GM18520 (cell line): ENCODE data around the gene MAST4.

Source experiments
- ATAC-seq: cut with Tn5 transposase; IDR thresholded peaks from one replicate; pipeline ENCODE4 v1.9.1; 2021; ENCODE audit not compliant: unreplicated experiment

Gene MAST4

GRCh38 chr5:66982056-66982387, 385.8 kb downstream of the MAST4 start:
- ATAC-seq = no peak

GRCh38 chr5:66982470-66982869, 386.3 kb downstream of the MAST4 start:
- no peak for ATAC-seq

GRCh38 chr5:66985417-66985816, 389.2 kb downstream of the MAST4 start:
- ATAC-seq = no peak

- ATAC-seq = no peak
These were observed 389.8 kb downstream of the MAST4 start for GRCh38 chr5:66986009-66986408.

- no peak for ATAC-seq
These were observed 390.3 kb downstream of the MAST4 start for GRCh38 chr5:66986534-66986933.

- ATAC-seq = no peak
These were observed 390.9 kb downstream of the MAST4 start for GRCh38 chr5:66987126-66987525.

- ATAC-seq = no peak
These were observed 391.3 kb downstream of the MAST4 start for GRCh38 chr5:66987540-66987939.

- ATAC-seq = no peak
These were observed 392.0 kb downstream of the MAST4 start for GRCh38 chr5:66987949-66988838.

GRCh38 chr5:66989286-66989685, 393.1 kb downstream of the MAST4 start:
- no peak for ATAC-seq

GRCh38 chr5:66989781-66990180, 393.6 kb downstream of the MAST4 start:
- ATAC-seq = no peak

- no peak for ATAC-seq
These were observed 395.6 kb downstream of the MAST4 start for GRCh38 chr5:66991746-66992145.

- no peak for ATAC-seq
These were observed 396.4 kb downstream of the MAST4 start for GRCh38 chr5:66992547-66992946.

- no peak for ATAC-seq
These were observed 397.3 kb downstream of the MAST4 start for GRCh38 chr5:66993448-66993847.

GRCh38 chr5:66993882-66994281, 397.7 kb downstream of the MAST4 start:
- ATAC-seq = no peak

- no peak for ATAC-seq
These were observed 398.6 kb downstream of the MAST4 start for GRCh38 chr5:66994790-66995189.

GRCh38 chr5:67000794-67001475, 404.7 kb downstream of the MAST4 start:
- no peak for ATAC-seq

GRCh38 chr5:67002832-67003684, 406.9 kb downstream of the MAST4 start:
- no peak for ATAC-seq

- ATAC-seq = no peak
These were observed 407.4 kb downstream of the MAST4 start for GRCh38 chr5:67003685-67003934.

GRCh38 chr5:67003935-67004729, 407.9 kb downstream of the MAST4 start:
- no peak for ATAC-seq

GRCh38 chr5:67004730-67005350, 408.6 kb downstream of the MAST4 start:
- ATAC-seq = no peak
